Ascending aorta (tissue), 2 donors: Measurements from ENCODE around the gene HOXB8. TPM values are rescaled to one million over a fixed set of nuclear protein-coding genes. Genes with fewer than 3 reads are reported as not detected.
A peak's percentile ranks its signal among the peaks of the same experiment; 100 is the strongest.

Experiments
- DNase-seq, 2 donors: peaks; one replicate each; pipeline ENCODE4 v3.0.0-alpha.2; 2019; ENCODE audit warnings: low spot score in 2 of 2
- H3K27ac ChIP-seq, 2 donors: fragments of 200-600 bp; sonication (generic); one replicate each; pipeline ENCODE4 v1.5.1; 2016 to 2017; ENCODE audit warnings: mild to moderate bottlenecking in 1 of 2
- H3K27me3 ChIP-seq: fragments of 200-600 bp; sonication (generic); one replicate; pipeline ENCODE4 v1.5.1; 2017
- H3K36me3 ChIP-seq, 2 donors: fragments of 200-600 bp; sonication (generic); one replicate each; pipeline ENCODE4 v1.5.1; 2016
- H3K4me1 ChIP-seq, 2 donors: fragments of 200-600 bp; sonication (generic); one replicate each; pipeline ENCODE4 v1.5.1; 2016 to 2017; ENCODE audit warnings: mild to moderate bottlenecking in 1 of 2
- H3K4me3 ChIP-seq, 2 donors: fragments of 200-600 bp; sonication (generic); one replicate each; pipeline ENCODE4 v1.5.1; 2016 to 2017; ENCODE audit warnings: mild to moderate bottlenecking in 1 of 2
- H3K9me3 ChIP-seq, 2 donors: fragments of 200-600 bp; sonication (generic); one replicate each; pipeline ENCODE4 v1.5.1; 2016
- CTCF ChIP-seq, 3 experiments: fragments of 200-600 bp in 2 of 3; fragments of 450-650 bp in 1 of 3; sonication (generic) in 2 of 3; IDR thresholded peaks; one replicate each; pipeline ENCODE4 v1.5.1; 2016 to 2019; ENCODE audit warnings: antibody characterized with exemption in 3 of 3, mild to moderate bottlenecking in 1 of 3, moderate library complexity in 1 of 3
- intact Hi-C: fragments of 100-400 bp; cut with DNase I; formaldehyde crosslinking; loops from one replicate; pipeline ENCODE4 v1.15.1; 2023
- total RNA-seq: library from RNA; depleted of rRNA; stranded (reverse); fragments of >200 nt; gene quantifications from one replicate; pipeline ENCODE4 v1.1.0, GENCODE V29; 2016

HOXB8 gene
- total RNA-seq, 1 donor from 2014 or later, result not detected

DNA sequence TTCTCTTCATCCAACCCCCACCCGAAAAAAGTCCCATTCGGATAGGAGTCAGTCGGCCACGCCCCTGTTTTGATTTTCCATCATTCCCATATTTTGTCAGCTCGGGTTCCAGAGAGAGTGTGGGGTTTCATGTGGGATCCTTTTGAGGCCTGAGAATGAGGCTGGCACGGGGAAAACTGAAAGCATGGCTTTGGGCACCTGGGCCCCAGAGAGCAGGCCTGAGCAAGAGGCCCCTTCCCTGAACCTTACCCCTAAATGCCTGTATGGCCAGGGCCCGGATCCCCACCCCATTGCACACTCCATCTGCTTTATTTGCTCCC is 32.4 kb downstream of the HOXB8 start:
- no peak for DNase-seq
- intact Hi-C loops, result no loop called here
- H3K36me3 ChIP-seq, result no peaks in the 10 kb centered on the region
- H3K4me1 ChIP-seq, result peaks cover 0 to 37% of the 10 kb centered on the region in 2 donors
- H3K4me3 ChIP-seq, result peak overlapping the region; percentile 67 to 75
- no peaks in the 10 kb centered on the region for H3K27me3 ChIP-seq
- peak overlapping the region; percentile 96 to 97 for H3K27ac ChIP-seq
- no peak for TF ChIP-seq CTCF (IDR thresholded peaks at IDR 0.05)
- no peaks in the 10 kb centered on the region for H3K9me3 ChIP-seq

DNA sequence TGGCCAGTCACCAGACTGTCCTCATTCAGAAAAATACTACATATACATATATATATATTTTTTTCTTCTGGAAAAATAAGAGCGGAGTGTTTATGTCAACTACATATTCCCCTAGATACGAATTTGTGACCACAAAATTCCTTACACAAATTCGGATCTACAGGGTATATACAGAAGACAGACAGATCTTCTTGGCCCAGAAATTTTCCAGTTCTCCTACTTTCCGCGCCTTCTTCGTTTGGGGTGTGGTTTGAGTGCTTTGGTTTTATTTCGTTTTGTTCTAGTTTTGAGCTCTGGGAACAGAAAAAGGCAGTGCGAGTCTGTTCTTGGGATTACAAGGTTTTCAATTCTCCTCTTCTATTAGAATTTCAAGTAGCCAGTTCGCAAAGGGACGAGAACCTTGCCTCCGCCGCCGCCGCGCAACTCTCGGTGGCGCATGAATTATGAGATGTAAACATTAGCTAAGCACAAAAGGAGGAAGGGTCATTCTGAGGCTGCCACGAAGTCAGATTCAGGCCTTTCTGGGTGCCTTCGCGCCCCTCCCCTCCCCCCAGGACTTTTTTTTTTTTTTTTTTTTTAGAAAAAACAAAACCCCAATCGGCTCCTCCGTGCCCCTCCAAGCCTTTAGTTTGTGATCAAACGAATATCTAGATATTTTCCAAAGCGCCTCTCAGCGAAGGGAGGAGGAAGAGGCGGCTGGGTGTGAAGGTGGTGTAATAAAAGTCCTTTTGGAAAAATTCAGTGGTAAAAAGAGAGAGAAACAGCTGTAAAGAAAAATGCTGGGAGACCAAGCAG is 35.1 kb downstream of the HOXB8 start:
- no peak for TF ChIP-seq CTCF (IDR thresholded peaks at IDR 0.05)
- intact Hi-C loops, result no loop called here
- Histone ChIP-seq H3K27ac (peak overlapping the region; percentile 96 to 97), H3K27me3 (no peaks in the 10 kb centered on the region), H3K4me1 (peaks cover 4 to 43% of the 10 kb centered on the region in 2 donors), H3K36me3 (no peaks in the 10 kb centered on the region), H3K4me3 (peak overlapping the region in 1 of 2 donors; percentile 75), H3K9me3 (no peaks in the 10 kb centered on the region)
- no peak for DNase-seq

- DNase-seq, result no peak
- Histone ChIP-seq H3K4me3 (peak overlapping the region in 1 of 2 donors; percentile 75), H3K9me3 (no peaks in the 10 kb centered on the region), H3K4me1 (peaks cover 4 to 44% of the 10 kb centered on the region in 2 donors), H3K27me3 (no peaks in the 10 kb centered on the region), H3K36me3 (no peaks in the 10 kb centered on the region), H3K27ac (peak overlapping the region; percentile 93 to 97)
- intact Hi-C loops, result no loop called here
- no peak for TF ChIP-seq CTCF (IDR thresholded peaks at IDR 0.05)
These were observed 35.7 kb downstream of the HOXB8 start for GRCh38 chr17:48579471-48579759.

- H3K27ac ChIP-seq, result peak overlapping the region; percentile 93 to 97
- no peaks in the 10 kb centered on the region for H3K27me3 ChIP-seq
- no peak for TF ChIP-seq CTCF (IDR thresholded peaks at IDR 0.05)
- intact Hi-C loops, result no loop called here
- peaks cover 4 to 45% of the 10 kb centered on the region in 2 donors for H3K4me1 ChIP-seq
- no peaks in the 10 kb centered on the region for H3K36me3 ChIP-seq
- H3K9me3 ChIP-seq, result no peaks in the 10 kb centered on the region
- no peak for DNase-seq
- peak overlapping the region; percentile 75 to 77 for H3K4me3 ChIP-seq
These were observed 36.2 kb downstream of the HOXB8 start for GRCh38 chr17:48578616-48579470.

DNA sequence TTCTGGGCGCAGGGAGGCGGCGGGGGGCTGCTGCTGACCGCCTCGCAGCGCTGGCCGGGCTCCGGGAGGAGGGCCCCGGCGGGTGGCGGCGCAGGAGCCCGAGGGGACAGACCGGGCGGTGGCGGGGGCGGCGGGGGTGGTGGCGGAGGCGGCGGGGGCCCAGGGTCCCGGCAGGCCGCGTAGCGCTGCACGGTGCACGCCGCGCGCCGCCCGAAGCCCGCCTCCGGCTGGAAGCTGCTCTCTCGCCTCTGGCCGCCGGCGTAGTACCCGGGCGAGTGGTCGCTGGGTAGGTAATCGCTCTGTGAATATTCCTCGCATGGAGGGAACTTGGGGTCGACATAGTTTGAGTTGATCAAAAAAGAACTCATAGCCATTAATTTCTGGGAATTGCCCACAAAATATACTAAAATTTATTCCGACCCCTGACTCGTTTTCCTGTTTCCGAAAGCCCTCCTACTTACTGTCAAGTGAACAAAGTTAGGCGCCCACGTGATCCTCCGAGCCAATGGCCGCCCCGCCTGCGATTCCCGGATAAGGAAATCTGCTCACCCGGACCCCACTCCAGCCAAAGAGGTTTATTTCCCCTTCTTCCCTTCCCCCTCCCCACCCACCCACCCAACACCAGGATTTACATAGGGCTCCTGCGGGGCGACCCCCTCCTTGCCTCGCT is 37.0 kb downstream of the HOXB8 start, which contains the start of gene HOXB4:
HOXB4 (minus strand) TSS at position 405 of the 670 bp plus-strand sequence; CDS start at position 374, 31 bp downstream.
- intact Hi-C loops, result loop anchor here (1.0 kb wide), 1 partner anchor 34 kb away; no protein-coding TSS in a partner anchor
- DNase-seq, result peak; percentile 60 to 93
- Histone ChIP-seq H3K36me3 (no peaks in the 10 kb centered on the region), H3K4me1 (peaks cover 4 to 46% of the 10 kb centered on the region in 2 donors), H3K27ac (peak within 1 kb of the TSS; percentile 93 to 97), H3K9me3 (no peaks in the 10 kb centered on the region), H3K27me3 (no peaks in the 10 kb centered on the region), H3K4me3 (peak within 1 kb of the TSS; percentile 75 to 77)
- no peak for TF ChIP-seq CTCF (IDR thresholded peaks at IDR 0.05)
